PC-3 (cell line): ENCODE measurements around the gene INSL4. TPM values are rescaled to one million over a fixed set of nuclear protein-coding genes. Genes with fewer than 3 reads are reported as not detected.

Experiments used
- ATAC-seq: fragments of 200-7000 bp; cut with Tn5 transposase; 2 replicates; pipeline ENCODE4 v1.9.1; 2020; ENCODE audit warnings: mild to moderate bottlenecking, moderate library complexity
- BruUV-seq: library from RNA; stranded (reverse); fragments of 400-500 nt; replicated peaks from 2 replicates; lab custom pipeline; 2021; lab: Mats Ljungman, UMichigan
- CTCF ChIA-PET: fragments of 300-600 bp; sonication (Branson Sonifier 250); formaldehyde crosslinking; loops from one replicate; lab custom pipeline; 2022; ENCODE audit warnings: antibody characterized with exemption; lab: Charles Lee
- POLR2A ChIA-PET: fragments of 300-600 bp; sonication (Branson Sonifier 250); formaldehyde crosslinking; loops from one replicate; lab custom pipeline; 2022; ENCODE audit warnings: antibody characterized with exemption; ENCODE audit not compliant: unreplicated experiment; lab: Charles Lee
- DNase-seq: peaks from one replicate; pipeline ENCODE4 v3.0.0-alpha.2; 2015
- H2AFZ ChIP-seq: fragments of 300-600 bp; sonication (generic); 2 replicates; pipeline ENCODE4 v1.6.0; 2016; ENCODE audit warnings: antibody characterized with exemption, low read length
- H3F3A ChIP-seq: fragments of 300-600 bp; sonication (generic); one replicate; pipeline ENCODE4 v1.6.0; 2017; ENCODE audit warnings: antibody characterized with exemption, low read length, control low read depth, mild to moderate bottlenecking; ENCODE audit not compliant: unreplicated experiment
- H3K27ac ChIP-seq: fragments of 300-600 bp; sonication (generic); 2 replicates; pipeline ENCODE4 v1.5.1; 2016; ENCODE audit warnings: mild to moderate bottlenecking, low read length
- H3K27me3 ChIP-seq: fragments of 300-600 bp; sonication (generic); 2 replicates; pipeline ENCODE4 v1.6.1; 2016; ENCODE audit warnings: low read length, mixed read lengths
- H3K36me3 ChIP-seq: fragments of 300-600 bp; sonication (generic); 2 replicates; pipeline ENCODE4 v1.6.1; 2016; ENCODE audit warnings: low read depth, mixed run types, low read length, mixed read lengths
- H3K4me1 ChIP-seq: fragments of 300-600 bp; sonication (generic); 2 replicates; pipeline ENCODE4 v1.5.1; 2016; ENCODE audit warnings: low read length; ENCODE audit not compliant: insufficient read depth
- H3K4me2 ChIP-seq: fragments of 300-600 bp; sonication (generic); 2 replicates; pipeline ENCODE4 v1.6.0; 2016; ENCODE audit warnings: low read length
- H3K4me3 ChIP-seq: fragments of 300-600 bp; sonication (generic); 2 replicates; pipeline ENCODE4 v1.5.1; 2016; ENCODE audit warnings: mild to moderate bottlenecking, low read length, mixed read lengths
- H3K79me2 ChIP-seq: fragments of 300-600 bp; sonication (generic); 2 replicates; pipeline ENCODE4 v1.6.1; 2017; ENCODE audit warnings: low read length, mixed read lengths
- H3K9ac ChIP-seq: fragments of 300-600 bp; sonication (generic); 2 replicates; pipeline ENCODE4 v1.6.0; 2016; ENCODE audit warnings: mild to moderate bottlenecking, low read length
- H3K9me2 ChIP-seq: fragments of 300-600 bp; sonication (generic); replicated peaks from 2 replicates; pipeline ENCODE4 v1.6.1; 2016; ENCODE audit warnings: mixed run types, low read length, mixed read lengths
- H3K9me3 ChIP-seq: fragments of 300-600 bp; sonication (generic); 2 replicates; pipeline ENCODE4 v1.6.1; 2016; ENCODE audit warnings: low read length, mixed read lengths
- H4K20me1 ChIP-seq: fragments of 300-600 bp; sonication (generic); 2 replicates; pipeline ENCODE4 v1.6.1; 2016; ENCODE audit warnings: low read length, mixed read lengths
- CTCF ChIP-seq: fragments of 300-600 bp; sonication (generic); conservative IDR thresholded peaks from 2 replicates; pipeline ENCODE4 v1.5.1; 2017; ENCODE audit warnings: antibody characterized with exemption, low read depth, mild to moderate bottlenecking, low read length
- EZH2 ChIP-seq: fragments of 300-600 bp; sonication (generic); IDR thresholded peaks from one replicate; pipeline ENCODE4 v1.6.1; 2017; ENCODE audit warnings: antibody characterized with exemption, mild to moderate bottlenecking, low read length; ENCODE audit not compliant: unreplicated experiment
- EZH2phosphoT487 ChIP-seq: fragments of 300-600 bp; sonication (generic); IDR thresholded peaks from 2 replicates; pipeline ENCODE4 v1.6.1; 2018; ENCODE audit warnings: mild to moderate bottlenecking, antibody characterized with exemption, low read length, borderline replicate concordance
- intact Hi-C: fragments of 100-400 bp; cut with micrococcal nuclease; formaldehyde crosslinking; loops from 2 replicates; pipeline ENCODE4 v1.9.0; 2023
- total RNA-seq: library from RNA; depleted of rRNA; stranded (reverse); fragments of >200 nt; gene quantifications from 2 replicates; pipeline ENCODE4 v1.2.3, GENCODE V29; 2014

INSL4 gene
- total RNA-seq, 1 experiment from 2014 or later: not detected

- H3K36me3 ChIP-seq: no peaks in the 10 kb centered on the region
- POLR2A ChIA-PET: no interaction called here
Measured at GRCh38 chr9:5264219-5264595, 33.0 kb downstream of the INSL4 start.

GRCh38 chr9:5265939-5266338, 34.7 kb downstream of the INSL4 start:
- intact Hi-C loops: loop anchor here (2.0 to 10.0 kb wide), 2 partner anchors 55 to 159 kb away; no protein-coding TSS in a partner anchor
- H2AFZ ChIP-seq: no peak overlapping the region
- H3F3A ChIP-seq: no peaks in the 10 kb centered on the region
- H3K27me3 ChIP-seq: no peaks in the 10 kb centered on the region
- ChIA-PET POLR2A (no interaction called here), CTCF (no interaction called here)
- H4K20me1 ChIP-seq: no peaks in the 10 kb centered on the region
- no peak for DNase-seq
- no peak overlapping the region for H3K27ac ChIP-seq
- no TSS peak for BruUV-seq
- ATAC-seq: no peak
- no peaks in the 10 kb centered on the region for H3K79me2 ChIP-seq
- H3K36me3 ChIP-seq: no peaks in the 10 kb centered on the region
- peaks cover 18% of the 10 kb centered on the region for H3K4me1 ChIP-seq
- no peak for TF ChIP-seq EZH2
- no peak for TF ChIP-seq EZH2phosphoT487
- no peak for TF ChIP-seq CTCF
- H3K9ac ChIP-seq: no peak overlapping the region
- no peak overlapping the region for H3K4me2 ChIP-seq
- H3K9me3 ChIP-seq: no peaks in the 10 kb centered on the region
- no peaks in the 10 kb centered on the region for H3K9me2 ChIP-seq
- no peak overlapping the region for H3K4me3 ChIP-seq

More at GRCh38 chr9:5264219-5264595, 33.0 kb downstream of the INSL4 start:
- intact Hi-C loops: loop anchor here (2.0 to 10.0 kb wide), 3 partner anchors 57 to 161 kb away; partner anchors contain the start of gene INSL6
- CTCF ChIA-PET: interaction anchor here (1.0 kb wide), 1 partner anchor 78 kb away, joined by 4 read pairs; no protein-coding TSS in a partner anchor
- H3K4me3 ChIP-seq: no peak overlapping the region
- no peaks in the 10 kb centered on the region for H3K9me2 ChIP-seq
- no peaks in the 10 kb centered on the region for H3F3A ChIP-seq
- no peak overlapping the region for H3K27ac ChIP-seq
- H3K4me1 ChIP-seq: peaks cover 12% of the 10 kb centered on the region
- DNase-seq: no peak
- no TSS peak for BruUV-seq
- no peaks in the 10 kb centered on the region for H3K79me2 ChIP-seq
- no peak overlapping the region for H3K4me2 ChIP-seq
- no peaks in the 10 kb centered on the region for H3K27me3 ChIP-seq
- no peaks in the 10 kb centered on the region for H4K20me1 ChIP-seq
- no peak overlapping the region for H3K9ac ChIP-seq
- no peak for TF ChIP-seq EZH2phosphoT487
- TF ChIP-seq EZH2: no peak
- TF ChIP-seq CTCF: no peak
- no peaks in the 10 kb centered on the region for H3K9me3 ChIP-seq
- no peak for ATAC-seq
- no peak overlapping the region for H2AFZ ChIP-seq

GRCh38 chr9:5269249-5269715, 38.1 kb downstream of the INSL4 start:
- BruUV-seq: no TSS peak
- ChIA-PET CTCF (no interaction called here), POLR2A (no interaction called here)
- ATAC-seq (peak; percentile 74), DNase-seq (peak; percentile 74)
- Histone ChIP-seq H2AFZ (0 out of 2 replicates have a peak overlapping the region, but pooled peaks have one; percentile 7), H3K4me2 (peak overlapping the region; percentile 62), H3F3A (no peaks in the 10 kb centered on the region), H3K9me2 (no peaks in the 10 kb centered on the region), H3K79me2 (no peaks in the 10 kb centered on the region), H3K27ac (no peak overlapping the region), H3K4me3 (no peak overlapping the region), H3K9me3 (no peaks in the 10 kb centered on the region), H3K4me1 (peaks cover 18% of the 10 kb centered on the region), H3K36me3 (no peaks in the 10 kb centered on the region), H3K9ac (no peak overlapping the region), H4K20me1 (no peaks in the 10 kb centered on the region), H3K27me3 (no peaks in the 10 kb centered on the region)
- no peak for TF ChIP-seq CTCF
- no peak for TF ChIP-seq EZH2phosphoT487
- TF ChIP-seq EZH2: no peak
- intact Hi-C loops: loop anchor here (10.0 kb wide), 1 partner anchor 156 kb away; no protein-coding TSS in a partner anchor
